Measurements from ENCODE around the gene KCNH1. TPM values are rescaled to one million over a fixed set of nuclear protein-coding genes. Genes with fewer than 3 reads are reported as not detected.

Gene KCNH1
- total RNA-seq, 1 experiment from 2014 or later, result not detected

- TF ChIP-seq EZH2 (IDR thresholded peaks at IDR 0.05; ENCODE audit: borderline replicate concordance, low read depth, low read length, poor library complexity, severe bottlenecking) (no peak), CTCF (conservative IDR thresholded peaks at IDR 0.05; ENCODE audit: low read depth, low read length) (no peak)
- no TSS peak for BruUV-seq (replicated peaks)
- intact Hi-C loops (cut with micrococcal nuclease; ENCODE audit: unreplicated experiment), result no loop called here
- H3K4me3 ChIP-seq (ENCODE audit: low read depth, low read length, poor library complexity, severe bottlenecking), result no peak overlapping the region
- H3K9me3 ChIP-seq (ENCODE audit: low read depth, low read length, poor library complexity, severe bottlenecking), result no peaks in the 10 kb centered on the region
- POLR2A ChIA-PET (ENCODE audit: low non-redundant PET), result no interaction called here
- no peak overlapping the region for H3K27ac ChIP-seq (ENCODE audit: low read depth, low read length, poor library complexity, severe bottlenecking)
- H3K36me3 ChIP-seq (ENCODE audit: insufficient read depth, low read length, poor library complexity, severe bottlenecking), result no peaks in the 10 kb centered on the region
- H3K27me3 ChIP-seq (replicated peaks; ENCODE audit: insufficient read depth, low read depth, low read length, poor library complexity), result peaks cover 54% of the 10 kb centered on the region
- DNase-seq (ENCODE audit: low spot score), result no peak
- H3K4me1 ChIP-seq (ENCODE audit: insufficient read depth, low read length, poor library complexity, severe bottlenecking), result no peaks in the 10 kb centered on the region
- CTCF ChIA-PET, result no interaction called here
Measured at GRCh38 chr1:210898473-210898872, 235.5 kb downstream of the KCNH1 start.

- ChIA-PET POLR2A (ENCODE audit: low non-redundant PET) (no interaction called here), CTCF (no interaction called here)
- no peak for TF ChIP-seq EZH2 (IDR thresholded peaks at IDR 0.05; ENCODE audit: borderline replicate concordance, low read depth, low read length, poor library complexity, severe bottlenecking)
- no peak for TF ChIP-seq CTCF (conservative IDR thresholded peaks at IDR 0.05; ENCODE audit: low read depth, low read length)
- BruUV-seq (replicated peaks), result no TSS peak
- Histone ChIP-seq H3K27me3 (replicated peaks; ENCODE audit: insufficient read depth, low read depth, low read length, poor library complexity) (peaks cover 37% of the 10 kb centered on the region), H3K9me3 (ENCODE audit: low read depth, low read length, poor library complexity, severe bottlenecking) (no peaks in the 10 kb centered on the region), H3K4me3 (ENCODE audit: low read depth, low read length, poor library complexity, severe bottlenecking) (no peak overlapping the region), H3K36me3 (ENCODE audit: insufficient read depth, low read length, poor library complexity, severe bottlenecking) (no peaks in the 10 kb centered on the region), H3K27ac (ENCODE audit: low read depth, low read length, poor library complexity, severe bottlenecking) (no peak overlapping the region), H3K4me1 (ENCODE audit: insufficient read depth, low read length, poor library complexity, severe bottlenecking) (no peaks in the 10 kb centered on the region)
- intact Hi-C loops (cut with micrococcal nuclease; ENCODE audit: unreplicated experiment), result no loop called here
- DNase-seq (ENCODE audit: low spot score), result no peak
Measured at GRCh38 chr1:210883821-210884220, 250.1 kb downstream of the KCNH1 start.

- Histone ChIP-seq H3K36me3 (ENCODE audit: insufficient read depth, low read length, poor library complexity, severe bottlenecking) (no peaks in the 10 kb centered on the region), H3K9me3 (ENCODE audit: low read depth, low read length, poor library complexity, severe bottlenecking) (no peaks in the 10 kb centered on the region), H3K27me3 (replicated peaks; ENCODE audit: insufficient read depth, low read depth, low read length, poor library complexity) (peaks cover 38% of the 10 kb centered on the region), H3K4me1 (ENCODE audit: insufficient read depth, low read length, poor library complexity, severe bottlenecking) (no peaks in the 10 kb centered on the region), H3K27ac (ENCODE audit: low read depth, low read length, poor library complexity, severe bottlenecking) (no peak overlapping the region), H3K4me3 (ENCODE audit: low read depth, low read length, poor library complexity, severe bottlenecking) (no peak overlapping the region)
- CTCF ChIA-PET, result no interaction called here
- no peak for TF ChIP-seq EZH2 (IDR thresholded peaks at IDR 0.05; ENCODE audit: borderline replicate concordance, low read depth, low read length, poor library complexity, severe bottlenecking)
- no peak for TF ChIP-seq CTCF (conservative IDR thresholded peaks at IDR 0.05; ENCODE audit: low read depth, low read length)
- no peak for DNase-seq (ENCODE audit: low spot score)
- POLR2A ChIA-PET (ENCODE audit: low non-redundant PET), result no interaction called here
- intact Hi-C loops (cut with micrococcal nuclease; ENCODE audit: unreplicated experiment), result no loop called here
- BruUV-seq (replicated peaks), result no TSS peak
Measured at GRCh38 chr1:210882414-210883221, 251.3 kb downstream of the KCNH1 start.

Measured in A673 (cell line).